ENCODE data around the gene ZBTB45.
A peak's percentile ranks its signal among the peaks of the same experiment; 100 is the strongest.

Gene ZBTB45

DNA sequence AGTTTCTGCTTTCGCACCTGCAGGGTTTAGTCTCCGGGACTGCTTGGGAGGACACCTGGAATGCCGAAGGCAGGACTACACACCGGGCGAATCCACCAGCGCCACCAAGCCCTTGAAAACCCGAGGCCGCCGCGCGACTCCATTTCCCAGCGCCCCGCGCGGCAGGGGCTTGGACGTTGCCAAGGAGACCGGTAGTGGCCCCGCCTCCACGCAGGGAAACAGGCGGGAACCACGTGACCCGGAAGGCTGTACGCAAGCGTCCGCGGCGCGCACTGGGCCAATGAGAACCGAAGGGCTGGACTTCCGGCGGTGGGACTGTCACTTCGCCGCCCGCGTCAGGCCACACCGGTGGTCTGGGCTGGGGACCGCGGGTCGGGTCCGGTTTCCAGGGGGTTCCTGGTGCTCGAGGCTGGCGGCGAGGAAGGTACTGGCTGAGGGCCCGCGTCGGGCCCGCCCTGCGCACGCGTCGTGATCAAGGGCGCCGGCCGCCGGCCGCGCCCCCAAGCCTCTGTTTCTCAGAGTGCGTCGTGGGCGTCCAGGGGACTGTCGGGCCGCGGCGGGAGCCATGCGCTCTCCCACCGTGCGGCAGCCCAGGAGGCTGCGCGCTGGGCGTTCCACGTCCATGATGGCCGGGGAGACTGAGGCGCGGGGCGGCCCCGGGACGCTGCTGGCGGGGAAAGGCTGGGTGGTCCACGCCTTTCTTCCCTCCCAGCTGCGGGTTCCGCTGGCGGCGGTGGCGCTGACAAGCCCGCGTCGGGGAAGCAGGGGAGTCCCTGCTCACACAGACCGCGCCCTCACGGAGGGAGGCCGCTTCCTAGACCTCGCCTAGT lies 52.6 kb downstream of the ZBTB45 start, which contains the start of gene ZNF324:
Gene ZNF324, plus strand, starts transcription at position 321 of the 830 bp plus-strand sequence. CDS start 2,106 bp downstream, outside the sequence.
- DNase-seq (ENCODE audit: low spot score in 2 of 2), result peak; percentile 95 to 96
- H3K9me3 Mint-ChIP-seq, result no peaks in the 10 kb centered on the region
- H3K36me3 Mint-ChIP-seq (ENCODE audit: insufficient read depth), result peaks cover 9% of the 10 kb centered on the region

DNA sequence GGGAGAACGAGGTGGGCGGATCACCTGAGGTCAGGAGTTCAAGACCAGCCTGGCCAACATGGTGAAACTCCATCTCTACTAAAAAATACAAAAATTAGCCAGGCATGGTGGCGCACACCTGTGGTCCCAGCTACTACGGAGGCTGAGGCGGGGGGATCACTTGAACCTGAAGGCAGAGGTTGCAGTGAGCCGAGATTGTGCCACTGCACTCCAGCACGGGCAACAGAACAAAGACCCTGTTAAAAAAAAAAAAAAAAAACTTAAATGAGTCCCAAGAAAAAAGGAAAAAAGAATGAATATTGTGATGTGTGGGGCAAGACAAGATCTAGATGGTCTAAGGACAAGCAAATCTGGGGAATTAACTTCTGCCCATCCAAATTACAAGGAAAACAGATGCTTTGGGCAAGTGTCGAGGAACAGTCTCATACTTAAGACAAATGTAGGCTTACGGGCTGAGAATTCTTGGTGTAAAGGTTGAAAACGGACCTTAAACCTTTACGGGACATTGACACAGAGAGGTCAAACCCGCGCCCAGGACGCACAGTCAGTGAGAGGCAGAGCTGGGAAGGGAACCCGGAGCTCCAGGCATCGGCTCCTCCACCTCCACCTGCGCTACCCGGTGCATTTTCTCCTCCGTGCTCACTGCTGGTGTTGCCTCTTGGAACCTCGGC lies 53.4 kb downstream of the ZBTB45 start:
- Mint-ChIP-seq H3K4me1 (peaks cover 20% of the 10 kb centered on the region), H3K4me3 (peak overlapping the region; percentile 85), H3K9me3 (no peaks in the 10 kb centered on the region), H3K36me3 (ENCODE audit: insufficient read depth) (peaks cover 5% of the 10 kb centered on the region), H3K27ac (ENCODE audit: low read depth) (peak overlapping the region; percentile 85), H3K27me3 (no peaks in the 10 kb centered on the region)
- DNase-seq (ENCODE audit: low spot score in 2 of 2) (no peak), ATAC-seq (replicated peaks; ENCODE audit: extremely low read depth, poor library complexity, severe bottlenecking) (peak; percentile 3)

More for the DNA sequence above, 52.6 kb downstream of the ZBTB45 start, which contains the start of gene ZNF324:
- peak within 1 kb of the TSS; percentile 85 for H3K27ac Mint-ChIP-seq (ENCODE audit: low read depth)
- H3K4me3 Mint-ChIP-seq, result peak within 1 kb of the TSS; percentile 85
- no peaks in the 10 kb centered on the region for H3K27me3 Mint-ChIP-seq
- H3K4me1 Mint-ChIP-seq, result peaks cover 20% of the 10 kb centered on the region
- peak; percentile 96 for ATAC-seq (replicated peaks; ENCODE audit: extremely low read depth, poor library complexity, severe bottlenecking)

All from central memory CD8-positive, alpha-beta T cell (primary cell).